D721Med (cell line): ENCODE results near the gene GFOD2.

Experiments
- DNase-seq: peaks from one replicate; pipeline ENCODE4 v3.0.0; 2011; ENCODE audit warnings: low spot score; ENCODE audit not compliant: insufficient read length
- FAIRE-seq: peaks from 2 replicates; lab custom pipeline; 2011; peaks lifted over from hg19 to GRCh38; lab: Jason Lieb, UNC
- TF ChIP-seq, protein P1 (sequence below): IDR thresholded peaks from 2 replicates; pipeline ENCODE4 v1.5.1; 2012; ENCODE audit warnings: mild to moderate bottlenecking, control low read depth; ENCODE audit not compliant: insufficient read depth; ENCODE audit errors: missing control alignments

The GFOD2 gene

DNA sequence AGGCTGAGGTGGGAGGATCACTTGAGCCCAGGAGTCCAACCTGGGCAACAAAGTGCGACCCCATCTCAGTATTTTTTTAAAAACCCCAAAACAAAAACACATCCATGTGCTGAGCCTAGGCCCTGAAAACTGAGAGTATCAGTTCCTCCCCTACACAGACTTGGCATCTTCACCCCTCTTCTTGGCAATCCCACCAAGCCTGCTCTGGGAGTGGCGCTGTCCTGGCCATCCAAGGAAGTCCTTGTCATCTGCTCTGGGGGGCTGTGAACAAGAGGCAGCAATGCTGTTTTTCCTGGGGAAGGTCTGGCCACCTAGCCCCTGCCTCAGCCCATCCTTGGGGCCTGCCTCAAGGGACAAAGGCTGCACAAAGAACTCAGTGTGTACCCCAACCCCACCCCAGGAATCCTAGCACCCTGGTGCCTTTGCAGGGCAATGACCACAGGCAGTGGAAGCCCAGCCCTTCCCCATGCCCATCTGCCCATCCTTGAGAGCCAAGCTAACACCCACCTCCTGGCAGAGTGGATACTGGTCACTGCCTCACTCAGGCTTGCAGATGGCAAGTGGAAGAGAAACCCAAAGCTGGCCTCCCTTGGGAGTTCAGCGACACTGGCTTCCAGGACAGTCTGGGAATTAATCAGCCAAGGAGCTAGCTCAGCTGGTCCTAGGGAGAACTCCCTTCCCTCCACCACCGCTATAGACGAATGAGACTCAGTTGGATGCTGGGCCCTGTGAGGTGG, 14.8 kb upstream of the GFOD2 start:
- FAIRE-seq (no peak), DNase-seq (peak; percentile 39)
- TF ChIP-seq, protein P1, sequence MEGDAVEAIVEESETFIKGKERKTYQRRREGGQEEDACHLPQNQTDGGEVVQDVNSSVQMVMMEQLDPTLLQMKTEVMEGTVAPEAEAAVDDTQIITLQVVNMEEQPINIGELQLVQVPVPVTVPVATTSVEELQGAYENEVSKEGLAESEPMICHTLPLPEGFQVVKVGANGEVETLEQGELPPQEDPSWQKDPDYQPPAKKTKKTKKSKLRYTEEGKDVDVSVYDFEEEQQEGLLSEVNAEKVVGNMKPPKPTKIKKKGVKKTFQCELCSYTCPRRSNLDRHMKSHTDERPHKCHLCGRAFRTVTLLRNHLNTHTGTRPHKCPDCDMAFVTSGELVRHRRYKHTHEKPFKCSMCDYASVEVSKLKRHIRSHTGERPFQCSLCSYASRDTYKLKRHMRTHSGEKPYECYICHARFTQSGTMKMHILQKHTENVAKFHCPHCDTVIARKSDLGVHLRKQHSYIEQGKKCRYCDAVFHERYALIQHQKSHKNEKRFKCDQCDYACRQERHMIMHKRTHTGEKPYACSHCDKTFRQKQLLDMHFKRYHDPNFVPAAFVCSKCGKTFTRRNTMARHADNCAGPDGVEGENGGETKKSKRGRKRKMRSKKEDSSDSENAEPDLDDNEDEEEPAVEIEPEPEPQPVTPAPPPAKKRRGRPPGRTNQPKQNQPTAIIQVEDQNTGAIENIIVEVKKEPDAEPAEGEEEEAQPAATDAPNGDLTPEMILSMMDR: no peak

DNA sequence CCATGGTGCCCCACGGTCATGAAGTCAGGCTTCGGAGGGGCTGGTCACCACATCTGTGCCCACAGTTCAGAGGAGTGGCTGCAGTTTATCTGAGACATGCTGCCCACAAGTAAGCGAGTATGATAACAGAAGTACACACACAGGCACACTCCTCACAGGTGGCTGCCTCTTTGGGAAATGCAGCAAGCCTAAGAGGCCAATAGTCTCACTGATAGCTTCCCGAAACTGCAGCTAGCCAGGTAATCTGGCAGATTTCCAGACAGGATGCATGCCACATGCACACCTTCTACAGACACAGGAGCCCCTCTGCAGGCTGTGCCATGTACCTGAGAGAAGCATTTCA, 12.6 kb upstream of the GFOD2 start:
- DNase-seq (no peak), FAIRE-seq (no peak)
- TF ChIP-seq, protein P1: no peak

DNA sequence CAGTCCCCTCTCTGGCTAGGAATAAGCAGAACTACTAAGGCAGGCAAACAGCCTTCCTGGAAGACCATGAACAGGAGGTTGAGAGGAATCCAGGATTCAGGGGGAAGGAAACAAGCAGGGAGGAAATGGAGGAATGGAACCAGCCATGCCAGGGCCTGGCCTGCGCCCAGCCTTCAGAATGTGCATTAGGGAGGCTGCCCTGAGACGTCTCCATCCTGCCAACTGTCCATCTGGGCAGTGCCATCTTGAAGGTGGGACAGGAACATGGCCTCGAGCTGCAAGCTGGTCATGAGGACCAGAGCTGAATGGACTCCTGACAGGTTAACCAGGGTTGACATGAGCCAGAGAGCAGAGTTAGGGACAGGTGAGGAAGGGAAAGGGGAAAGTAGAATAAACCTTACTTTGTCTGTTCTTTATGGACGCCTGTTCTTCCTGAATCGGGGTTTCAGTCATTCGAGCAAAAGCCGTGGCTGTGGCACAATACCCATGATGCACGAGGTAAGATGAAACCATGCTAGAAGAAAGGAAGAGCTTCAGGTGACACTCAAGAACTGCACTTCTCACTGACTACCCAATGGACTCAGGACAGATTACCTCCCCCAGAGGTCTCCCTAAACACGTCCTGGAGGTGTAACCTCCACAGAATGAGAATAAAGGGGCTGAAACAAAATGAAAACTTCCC, 12.1 kb upstream of the GFOD2 start:
- no peak for FAIRE-seq
- TF ChIP-seq, protein P1: no peak
- DNase-seq: no peak

DNA sequence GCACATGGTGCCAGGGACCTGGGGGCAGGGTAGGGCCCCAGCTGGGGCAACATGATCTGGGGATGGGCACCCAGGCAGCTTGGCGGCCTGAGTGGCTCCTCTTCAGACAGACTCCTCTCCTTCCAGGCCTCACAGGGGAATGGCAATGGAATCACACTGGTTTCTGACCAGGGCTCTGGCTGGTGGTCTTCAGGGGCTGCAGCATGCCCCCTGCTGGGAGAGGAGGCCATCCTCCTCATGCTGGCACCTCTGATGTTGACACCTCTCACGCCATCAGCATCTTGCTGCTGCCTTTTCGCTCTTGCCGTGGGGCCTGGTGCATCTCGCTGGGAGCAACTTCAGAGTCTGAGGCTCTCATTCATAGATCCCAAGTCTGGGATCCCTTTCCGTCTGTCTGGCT, 11.2 kb upstream of the GFOD2 start:
- no peak for DNase-seq
- TF ChIP-seq, protein P1: no peak
- FAIRE-seq: no peak

DNA sequence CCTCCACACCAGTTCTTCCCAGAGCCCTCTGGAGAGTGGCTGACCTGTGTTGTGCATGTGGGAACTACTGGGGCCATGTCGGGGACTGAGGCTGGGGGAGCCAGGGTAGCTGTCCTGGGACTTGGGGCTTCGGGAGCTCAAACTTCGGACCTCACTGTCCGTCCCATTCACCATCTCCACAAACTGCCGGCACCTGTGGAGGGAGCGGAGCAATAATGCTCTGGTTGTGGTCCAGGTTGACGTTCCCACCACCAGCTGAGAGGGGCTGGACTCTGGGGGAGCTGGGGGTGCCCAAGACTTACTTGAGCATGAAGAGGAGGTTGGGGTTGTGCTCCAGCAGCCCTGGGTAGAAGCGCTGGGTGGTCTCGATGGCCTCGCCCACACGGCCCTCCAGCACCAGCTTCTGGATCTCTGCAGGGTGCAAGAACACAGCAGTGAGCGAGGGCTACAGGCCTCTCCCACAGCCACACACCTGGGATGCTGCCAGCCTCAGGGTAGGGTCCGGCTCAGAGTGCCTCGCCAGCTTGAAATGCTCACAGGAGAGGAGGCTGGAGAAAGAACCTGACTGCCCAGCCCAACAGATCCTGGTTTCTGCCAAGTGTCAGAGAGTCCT, 10.6 kb upstream of the GFOD2 start:
- FAIRE-seq (no peak), DNase-seq (no peak)
- TF ChIP-seq, protein P1: no peak

DNA sequence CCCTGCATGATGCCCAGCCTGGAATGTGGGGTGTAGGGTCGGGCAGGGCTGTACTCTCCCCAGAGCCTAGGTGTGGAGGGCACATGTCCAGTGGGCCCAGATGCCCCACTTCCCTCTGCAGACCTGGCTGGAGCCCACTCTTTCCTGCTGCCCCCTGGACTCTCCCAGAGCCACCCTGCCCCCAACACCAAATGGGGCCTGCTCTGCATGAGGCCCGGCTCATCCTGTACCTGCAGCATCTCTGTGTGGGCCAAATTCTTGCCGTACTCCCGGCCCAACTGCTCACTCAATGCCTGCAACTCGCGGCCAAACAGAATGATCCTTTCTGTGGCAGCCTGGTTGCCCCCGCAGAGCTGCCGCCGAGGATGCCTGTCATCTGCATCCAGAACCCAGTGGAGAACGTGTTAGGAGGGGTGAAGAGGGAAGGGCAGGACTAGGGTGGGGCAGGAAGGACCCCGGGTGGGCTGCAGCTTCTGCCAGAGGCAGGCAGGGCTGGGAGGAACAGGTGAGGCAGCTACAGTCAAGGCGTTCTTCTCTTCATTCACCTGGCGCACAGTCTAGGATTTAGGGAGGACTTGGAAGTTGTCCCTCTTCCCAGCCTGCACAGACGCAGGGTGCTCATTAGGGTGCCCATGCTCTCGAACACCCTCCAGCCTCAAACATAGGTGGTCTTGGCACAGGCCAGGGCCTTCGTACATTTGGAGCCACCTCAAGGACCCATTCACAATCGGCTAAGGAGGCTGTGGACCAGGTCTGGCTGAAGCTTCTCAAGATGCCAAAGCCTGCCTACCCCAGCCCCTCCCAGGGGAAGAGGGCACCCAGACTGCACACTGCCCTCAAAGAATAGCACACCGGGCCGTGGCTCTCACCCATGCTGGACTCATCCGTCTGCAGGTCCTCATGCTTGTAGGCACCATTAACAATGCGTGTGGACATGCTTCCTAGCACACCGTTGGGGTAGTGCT, 8.7 kb upstream of the GFOD2 start:
- DNase-seq (no peak), FAIRE-seq (no peak)
- TF ChIP-seq, protein P1: no peak
